HepG2 (cell line): ENCODE data around the gene SPOPL.

Experiments used
- PCBP1 ChIP-seq: fragments of 200-400 bp; formaldehyde crosslinking; IDR thresholded peaks from 2 replicates; pipeline ENCODE4 v1.6.1; 2017; ENCODE audit warnings: mild to moderate bottlenecking, low read depth, low read length, borderline replicate concordance
- RAD21 ChIP-seq: fragments of 450-650 bp; formaldehyde crosslinking; IDR thresholded peaks from 2 replicates; pipeline ENCODE4 v1.5.0; 2020; ENCODE audit warnings: mild to moderate bottlenecking
- TSC22D2 ChIP-seq: sonication (generic); formaldehyde crosslinking; IDR thresholded peaks from 2 replicates; pipeline ENCODE4 v1.5.1; 2020; ENCODE audit warnings: missing genetic modification reagents, mild to moderate bottlenecking, borderline replicate concordance
- TF ChIP-seq, protein P1 (sequence below): sonication (generic); formaldehyde crosslinking; IDR thresholded peaks from 2 replicates; pipeline ENCODE4 v1.5.0; 2020; ENCODE audit warnings: missing genetic modification reagents

DNA sequence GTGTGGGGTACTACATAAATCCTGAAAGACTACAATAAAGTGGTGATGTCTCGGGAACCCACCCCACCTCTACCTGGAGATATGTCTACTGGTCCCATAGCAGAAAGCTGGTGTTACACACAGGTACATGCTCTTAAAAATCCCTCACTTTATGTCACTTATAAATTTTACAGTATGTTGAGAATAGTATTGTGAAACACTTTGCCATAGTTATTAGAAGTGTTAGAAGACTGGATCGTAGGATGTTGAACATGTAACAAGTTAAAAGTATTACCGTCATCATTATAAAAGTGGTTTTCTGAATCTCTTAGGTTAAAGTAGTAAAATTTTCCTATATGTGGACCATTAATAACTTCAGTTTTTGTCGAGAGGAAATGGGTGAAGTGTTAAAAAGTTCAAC, 48.6 kb downstream of the SPOPL start:
- TF ChIP-seq, protein P1, sequence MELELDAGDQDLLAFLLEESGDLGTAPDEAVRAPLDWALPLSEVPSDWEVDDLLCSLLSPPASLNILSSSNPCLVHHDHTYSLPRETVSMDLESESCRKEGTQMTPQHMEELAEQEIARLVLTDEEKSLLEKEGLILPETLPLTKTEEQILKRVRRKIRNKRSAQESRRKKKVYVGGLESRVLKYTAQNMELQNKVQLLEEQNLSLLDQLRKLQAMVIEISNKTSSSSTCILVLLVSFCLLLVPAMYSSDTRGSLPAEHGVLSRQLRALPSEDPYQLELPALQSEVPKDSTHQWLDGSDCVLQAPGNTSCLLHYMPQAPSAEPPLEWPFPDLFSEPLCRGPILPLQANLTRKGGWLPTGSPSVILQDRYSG (CRISPR knock-in tag): no peak
- TF ChIP-seq TSC22D2 (CRISPR knock-in tag) (no peak), PCBP1 (no peak), RAD21 (CRISPR knock-in tag) (no peak)
